Pons (tissue), 1 donor: ENCODE measurements around the gene RNF187.
"Not testable (repeated sequence)": the region's sequence is repeated elsewhere in the genome, so short reads cannot be mapped to it uniquely, and the experiment has no call there.

Source experiments
- DNase-seq: peaks from one replicate; pipeline ENCODE4 v3.0.0-alpha.2; 2016; ENCODE audit warnings: low spot score

Gene RNF187

DNA sequence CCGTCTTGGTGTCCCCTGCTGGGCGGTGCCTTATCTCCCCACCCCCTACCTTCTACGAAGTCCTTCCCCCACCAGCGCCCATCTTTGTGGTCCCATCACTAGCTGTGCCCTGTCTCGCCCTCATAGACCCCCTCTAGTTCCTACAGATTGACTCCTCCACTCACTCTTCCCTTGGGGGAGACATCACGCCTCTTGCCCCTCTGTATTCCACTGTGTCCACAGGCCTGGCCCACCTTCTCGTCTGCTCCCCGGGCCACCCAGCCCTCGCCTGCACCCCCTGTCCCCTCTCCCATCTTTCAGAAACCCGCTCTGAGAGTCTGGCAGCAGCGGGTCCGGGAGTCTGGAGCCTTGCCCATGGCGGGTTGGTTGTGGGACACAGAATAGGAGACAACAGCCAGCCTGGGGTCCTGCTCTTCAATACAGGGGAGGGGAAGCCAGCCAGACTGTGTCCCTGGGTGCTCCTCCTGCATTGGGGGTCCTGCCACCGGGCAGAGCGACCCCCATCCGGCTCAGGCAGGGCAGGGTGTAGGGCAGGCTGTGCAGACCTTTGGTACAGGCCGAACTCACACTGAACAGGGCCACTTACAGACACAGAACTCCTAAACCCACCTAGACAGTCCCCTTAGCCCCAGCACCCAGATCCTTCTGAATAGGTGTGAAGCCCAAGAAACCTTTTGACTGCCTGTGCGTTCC is 1.1 kb downstream of the RNF187 start:
- DNase-seq, result no peak

DNA sequence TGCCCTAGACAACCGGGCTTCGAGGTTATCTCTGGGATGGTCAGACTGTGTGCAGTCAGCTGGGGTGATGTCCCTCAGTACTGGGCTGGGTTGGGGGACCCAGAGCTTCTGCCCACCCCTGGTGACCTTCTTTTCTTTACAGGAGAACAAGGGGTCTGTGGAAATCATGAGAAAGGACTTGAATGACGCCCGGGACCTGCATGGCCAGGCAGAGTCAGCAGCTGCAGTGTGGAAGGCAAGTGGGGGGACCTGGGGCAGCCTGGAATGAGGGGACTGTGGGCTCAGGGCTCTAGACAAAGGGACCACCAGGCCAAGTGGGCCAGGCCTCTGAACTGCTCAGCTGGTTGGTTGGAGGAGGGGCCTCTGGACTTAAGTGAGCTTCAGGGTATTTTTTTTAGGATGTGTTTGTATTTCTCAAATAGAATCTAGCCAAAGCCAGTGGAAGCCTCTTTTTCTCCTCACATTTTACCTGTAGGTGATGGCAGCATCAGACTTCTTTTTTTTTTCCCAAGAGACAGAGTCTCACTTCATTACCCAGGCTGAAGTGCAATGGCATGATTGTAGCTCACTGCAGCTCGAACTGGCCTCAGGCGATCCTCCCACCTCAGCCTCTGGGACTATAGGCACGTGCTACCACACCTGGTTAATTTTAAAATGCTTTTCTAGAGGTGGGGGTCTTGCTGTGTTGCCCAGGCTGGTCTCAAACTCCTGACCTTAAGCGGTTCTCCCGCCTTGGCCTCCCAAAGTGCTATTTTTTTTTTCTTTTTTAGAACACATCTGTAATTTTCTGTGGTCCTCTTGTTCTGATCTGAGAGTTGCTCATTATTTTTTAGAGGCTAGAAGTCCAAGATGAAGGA is 1.9 kb downstream of the RNF187 start:
- no peak for DNase-seq

GRCh38 chr1:228490120-228491078 is 3.2 kb downstream of the RNF187 start:
- DNase-seq, result no peak

GRCh38 chr1:228493141-228494043 is 6.2 kb downstream of the RNF187 start:
- no peak for DNase-seq

- DNase-seq, result no peak
These were observed 6.8 kb downstream of the RNF187 start for GRCh38 chr1:228494044-228494353.

GRCh38 chr1:228494391-228494790 is 7.2 kb downstream of the RNF187 start:
- no peak for DNase-seq

GRCh38 chr1:228494970-228495853 is 8.0 kb downstream of the RNF187 start:
- no peak for DNase-seq

GRCh38 chr1:228496084-228496483 is 8.9 kb downstream of the RNF187 start:
- DNase-seq, result no peak

- no peak for DNase-seq
These were observed 9.3 kb downstream of the RNF187 start for GRCh38 chr1:228496494-228496893.

- DNase-seq, result no peak
These were observed 10.0 kb downstream of the RNF187 start for GRCh38 chr1:228497206-228497605.

DNA sequence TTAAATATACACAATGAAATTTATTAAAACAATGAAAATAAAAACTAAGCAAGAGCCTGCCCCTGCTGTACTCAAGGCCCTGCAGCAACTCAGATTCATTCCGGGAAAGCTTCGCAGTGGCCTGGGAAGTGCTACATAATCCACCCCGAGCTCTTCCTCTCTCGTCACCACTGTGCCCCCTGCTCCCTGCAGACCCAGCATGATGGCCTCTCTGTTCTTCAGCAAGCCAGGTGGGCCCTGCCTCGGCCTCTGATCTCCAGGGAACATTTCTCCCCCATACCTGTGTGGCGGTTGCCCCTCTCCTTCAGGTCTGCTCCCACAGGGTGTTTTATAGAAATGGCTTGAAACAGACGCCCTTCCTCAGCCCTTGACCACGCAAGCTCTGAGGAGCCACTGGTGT is 10.6 kb downstream of the RNF187 start:
- DNase-seq, result no peak

DNA sequence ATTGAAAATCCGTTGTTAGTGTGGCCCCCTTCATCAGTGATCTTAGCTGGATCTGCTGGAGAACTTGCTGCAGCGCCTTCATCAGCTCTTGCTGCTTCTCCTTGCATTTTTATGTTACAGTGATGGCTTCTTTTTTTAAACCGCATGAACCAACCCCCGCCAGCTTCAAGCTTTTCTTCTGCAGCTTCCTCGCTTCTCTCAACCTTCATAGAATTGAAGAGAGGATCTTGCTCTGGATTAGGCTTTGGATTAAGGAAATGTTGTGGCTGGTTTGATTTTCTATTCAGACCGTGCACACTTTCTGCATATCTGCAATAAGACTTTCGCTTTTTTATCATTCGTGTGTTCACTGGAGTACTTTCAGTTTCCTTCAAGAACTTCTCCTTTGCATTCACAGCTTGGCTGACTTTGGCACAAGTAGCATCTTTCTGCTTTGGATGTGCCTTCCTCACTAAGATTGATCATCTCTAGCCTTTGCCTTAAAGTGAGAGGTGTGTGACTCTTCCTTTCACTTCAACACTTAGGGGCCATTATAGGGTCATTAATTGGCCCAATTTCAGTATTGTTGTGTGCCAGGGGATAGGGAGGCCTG is 13.1 kb downstream of the RNF187 start:
- peak; percentile 32 for DNase-seq

DNA sequence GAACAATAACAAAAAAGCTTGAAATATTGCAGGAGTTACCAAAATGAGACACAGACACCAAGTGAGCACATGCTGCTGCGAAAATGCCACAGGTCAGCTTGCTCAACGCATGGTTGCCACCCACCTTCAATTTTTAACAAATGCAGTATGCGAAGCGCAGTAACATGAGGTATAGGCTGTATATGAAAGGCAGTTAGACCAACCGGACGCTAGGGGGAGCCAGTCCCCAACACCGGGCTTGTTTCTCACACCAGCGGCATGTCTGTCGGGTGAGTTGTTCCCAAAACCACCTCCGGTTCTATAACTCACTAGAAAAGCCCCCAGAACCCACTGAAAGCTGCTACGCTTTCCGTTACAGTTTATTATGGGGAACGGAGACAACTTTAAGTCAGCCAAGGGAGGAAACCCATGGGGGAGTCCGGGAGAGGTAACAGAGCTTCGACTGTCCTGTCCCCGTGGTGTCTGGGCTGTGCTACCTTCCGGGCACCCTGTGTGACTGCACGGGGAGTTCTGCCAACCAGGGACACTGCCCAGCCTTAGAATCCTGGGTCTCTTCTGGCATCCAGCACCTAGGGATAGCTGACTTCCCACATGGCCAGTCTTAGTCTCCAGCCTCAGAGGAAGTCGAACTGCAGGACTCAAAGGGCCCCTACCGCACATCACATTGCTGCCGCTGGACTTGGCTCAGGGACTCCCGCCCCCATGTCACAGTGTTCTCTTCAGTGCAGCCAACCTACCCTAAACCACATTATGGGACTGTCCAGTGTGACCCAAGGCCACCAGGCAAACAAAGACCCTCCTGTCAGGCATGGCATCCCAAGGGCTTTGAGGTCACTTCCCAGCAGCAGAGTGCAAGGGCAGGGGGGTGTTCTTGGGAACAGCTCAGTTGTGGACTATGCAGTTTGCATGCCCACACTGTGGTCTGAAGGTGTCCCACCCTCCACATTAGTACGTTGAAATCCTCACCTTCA is 14.0 kb downstream of the RNF187 start:
- peak; percentile 74 for DNase-seq

DNA sequence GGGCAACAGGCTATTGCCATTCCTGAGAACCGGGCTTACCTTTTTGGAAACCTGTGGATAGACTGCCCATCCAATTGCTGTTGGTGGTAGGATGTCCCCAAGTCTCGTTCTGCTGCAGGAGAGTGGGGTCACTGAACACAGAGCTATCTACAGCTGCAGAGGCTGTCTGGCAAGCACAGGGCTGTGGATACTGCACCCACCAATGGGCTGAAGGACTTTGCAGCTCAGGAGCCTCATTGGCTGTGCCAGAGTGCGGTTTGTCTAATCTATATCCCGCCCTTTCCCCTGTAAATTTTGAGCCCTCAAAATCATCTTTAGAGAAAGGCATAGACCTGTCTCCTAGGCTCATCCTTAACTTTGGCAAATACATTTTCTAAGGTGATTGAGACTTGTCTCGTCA is 15.3 kb downstream of the RNF187 start:
- DNase-seq, result no peak

- not testable (repeated sequence) for DNase-seq
These were observed 18.8 kb downstream of the RNF187 start for GRCh38 chr1:228505944-228506343.

DNA sequence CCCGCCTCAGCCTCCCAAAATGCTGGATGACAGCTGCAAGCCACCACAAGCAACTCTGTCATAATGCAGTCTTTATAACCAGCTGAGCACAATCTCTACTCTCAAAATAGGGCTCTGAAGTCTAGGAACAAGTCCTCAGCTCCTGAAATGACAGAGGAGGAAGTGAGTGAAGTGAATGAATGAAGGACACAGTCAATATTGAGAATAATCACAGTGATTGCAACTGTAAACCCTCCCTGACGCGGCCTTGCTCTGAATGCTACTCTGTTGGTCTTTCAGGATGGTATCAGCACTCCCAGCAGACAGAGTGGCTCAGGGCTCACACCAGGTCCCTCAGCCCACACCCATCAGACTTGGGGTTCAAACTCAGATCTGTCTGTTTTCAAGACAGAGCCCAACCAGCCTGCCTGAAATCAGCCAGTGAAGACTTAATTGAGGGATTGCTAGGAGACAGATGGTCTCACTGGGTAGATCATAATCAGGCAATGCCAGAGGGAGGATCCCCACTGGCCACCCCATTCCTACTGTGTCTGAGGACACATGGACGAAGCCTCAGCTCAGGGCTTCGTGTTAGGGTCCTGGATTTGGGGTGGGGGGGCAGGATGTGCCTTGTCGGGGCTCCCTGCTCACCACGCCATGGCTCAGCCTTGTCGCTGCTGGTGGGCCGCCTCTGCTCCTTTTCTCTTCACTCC is 20.9 kb downstream of the RNF187 start:
- no peak for DNase-seq

- DNase-seq, result no peak
These were observed 21.7 kb downstream of the RNF187 start for GRCh38 chr1:228508840-228509415.
